NCI-H69 (cell line): Measurements from ENCODE around the gene C1QTNF12.
"Not testable (repeated sequence)": the region's sequence is repeated elsewhere in the genome, so short reads cannot be mapped to it uniquely, and the experiment has no call there.

Source experiments
- DNase-seq: peaks from one replicate; lab custom pipeline; 2025; lab: John Stamatoyannopoulos, UW

Gene C1QTNF12

GRCh38 chr1:1199141-1199960 lies 47.2 kb downstream of the C1QTNF12 start:
- no peak for DNase-seq

- no peak for DNase-seq
Measured at GRCh38 chr1:1198423-1199140, 47.9 kb downstream of the C1QTNF12 start.

DNA sequence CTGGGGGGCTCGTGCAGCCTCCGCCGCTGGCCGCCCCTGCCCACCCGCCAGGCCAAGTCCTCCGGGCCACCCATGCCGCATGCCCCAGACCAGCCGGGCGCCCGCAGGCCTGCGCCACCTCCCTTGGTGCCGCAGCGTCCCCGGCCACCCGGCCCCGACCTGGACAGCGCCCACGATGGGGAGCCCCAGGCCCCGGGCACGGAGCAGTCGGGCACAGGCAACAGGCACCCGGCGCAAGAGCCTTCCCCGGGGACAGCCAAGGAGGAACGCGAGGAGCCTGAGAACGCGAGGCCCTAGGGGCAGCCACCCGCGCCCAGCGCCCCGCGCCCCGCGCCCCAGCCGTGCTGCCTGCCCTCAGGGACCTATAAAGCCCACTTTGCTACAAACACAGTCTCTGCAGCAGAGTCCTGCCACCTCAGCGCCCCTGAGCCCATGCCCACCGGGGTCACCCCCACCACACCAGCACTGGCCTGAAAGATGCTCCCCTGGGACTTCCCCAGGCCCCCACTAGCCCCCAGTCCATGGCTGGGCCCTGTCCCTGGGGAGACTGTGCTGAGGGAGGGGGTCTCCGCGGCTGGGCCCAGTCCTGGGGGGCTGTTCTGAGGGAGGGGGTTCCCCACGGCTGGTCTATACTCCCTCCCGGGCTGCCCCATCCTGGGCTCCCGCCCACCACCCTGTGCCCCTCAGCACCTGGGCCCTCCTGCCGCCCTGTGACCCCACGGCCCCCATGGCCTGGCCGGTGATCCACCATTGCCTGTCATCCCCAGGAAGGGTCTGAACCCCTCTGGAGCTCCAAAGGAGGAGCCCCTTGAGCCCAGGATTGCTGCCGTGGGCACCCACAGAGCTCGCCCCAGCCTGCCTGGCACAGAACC lies 48.7 kb downstream of the C1QTNF12 start:
- DNase-seq, result no peak

GRCh38 chr1:1197188-1197500 lies 49.4 kb downstream of the C1QTNF12 start:
- no peak for DNase-seq

DNA sequence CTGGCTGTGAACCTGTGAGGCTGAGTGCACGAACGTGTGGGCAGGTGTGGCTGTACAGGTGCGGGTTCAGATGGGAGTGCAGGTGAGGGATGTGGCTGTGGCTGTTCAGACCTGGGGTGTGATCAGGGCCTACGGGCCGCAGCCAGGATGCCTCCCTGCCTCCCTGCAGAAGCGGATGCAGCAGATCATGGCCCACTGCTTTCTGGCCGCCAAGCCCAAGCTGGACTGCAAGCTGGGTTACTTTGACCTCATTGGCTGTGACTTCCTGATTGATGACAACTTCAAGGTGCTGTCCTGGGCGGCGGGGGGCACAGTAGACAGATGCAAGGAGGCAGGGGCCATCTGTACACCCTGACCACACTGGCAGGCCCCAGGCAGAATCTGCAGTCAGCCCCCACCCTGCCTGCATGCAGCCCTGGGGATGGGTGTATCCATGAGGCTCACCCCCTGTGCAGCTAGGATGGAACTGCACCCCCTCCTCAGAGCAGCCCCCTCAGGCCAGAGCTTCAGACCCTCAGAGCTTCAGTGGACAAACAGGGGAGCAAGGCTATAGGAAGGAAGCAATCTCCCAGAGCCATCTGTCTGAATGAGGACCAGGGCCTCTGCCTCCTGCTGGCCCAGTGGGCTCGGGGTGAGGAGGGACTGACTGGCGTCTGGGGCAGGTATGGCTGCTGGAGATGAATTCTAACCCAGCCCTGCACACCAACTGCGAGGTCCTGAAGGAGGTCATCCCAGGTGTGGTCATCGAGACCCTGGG lies 49.9 kb downstream of the C1QTNF12 start:
- DNase-seq, result no peak

DNA sequence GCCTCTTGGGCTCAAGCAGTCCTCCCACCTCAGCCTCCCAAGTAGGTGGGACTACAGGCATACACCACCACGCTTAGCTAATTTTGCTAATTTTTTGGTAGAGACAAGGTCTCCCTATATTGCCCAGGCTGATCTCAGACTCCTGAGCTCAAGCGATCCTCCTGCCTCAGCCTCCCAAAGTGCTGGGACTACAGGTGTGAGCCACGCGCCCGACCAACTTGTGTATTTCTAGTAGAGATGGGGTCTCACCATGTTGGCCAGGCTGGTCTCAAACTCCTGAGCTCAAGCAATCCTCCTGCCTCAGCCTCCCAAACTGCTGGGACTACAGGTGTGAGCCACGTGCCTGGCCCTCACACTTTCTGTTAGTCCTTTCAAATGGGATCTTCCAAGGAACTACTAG lies 50.8 kb downstream of the C1QTNF12 start:
- not testable (repeated sequence) for DNase-seq

- no peak for DNase-seq
Measured at GRCh38 chr1:1194723-1195122, 51.8 kb downstream of the C1QTNF12 start.
